Cerebellar nuclear complex (tissue), 1 donor: ENCODE results near the gene BMERB1.
"Not testable (repeated sequence)": the region's sequence is repeated elsewhere in the genome, so short reads cannot be mapped to it uniquely, and the experiment has no call there.

Experiments
- DNase-seq, 2 experiments: peaks; one replicate each; lab custom pipeline; 2025; lab: John Stamatoyannopoulos, UW

Gene BMERB1

DNA sequence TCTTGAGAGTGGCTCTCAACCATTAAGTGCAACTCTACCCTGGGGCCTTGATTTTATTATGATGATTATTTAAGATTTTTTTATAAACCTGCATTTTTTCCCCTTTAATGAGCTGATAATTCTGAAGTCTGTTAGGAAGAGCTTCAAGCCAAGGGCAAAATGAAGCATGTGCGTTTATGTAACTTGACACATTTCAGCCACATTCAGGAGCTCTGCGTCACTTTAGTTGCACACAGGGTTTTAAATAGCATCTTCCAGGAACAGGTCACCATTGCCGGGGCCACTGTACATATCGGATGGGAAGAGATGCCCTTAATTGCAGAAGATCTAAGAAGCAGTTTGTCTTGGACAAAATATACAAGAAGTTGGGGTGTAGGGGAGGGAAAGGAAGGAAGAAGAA is 89.6 kb downstream of the BMERB1 start:
- no peak for DNase-seq

DNA sequence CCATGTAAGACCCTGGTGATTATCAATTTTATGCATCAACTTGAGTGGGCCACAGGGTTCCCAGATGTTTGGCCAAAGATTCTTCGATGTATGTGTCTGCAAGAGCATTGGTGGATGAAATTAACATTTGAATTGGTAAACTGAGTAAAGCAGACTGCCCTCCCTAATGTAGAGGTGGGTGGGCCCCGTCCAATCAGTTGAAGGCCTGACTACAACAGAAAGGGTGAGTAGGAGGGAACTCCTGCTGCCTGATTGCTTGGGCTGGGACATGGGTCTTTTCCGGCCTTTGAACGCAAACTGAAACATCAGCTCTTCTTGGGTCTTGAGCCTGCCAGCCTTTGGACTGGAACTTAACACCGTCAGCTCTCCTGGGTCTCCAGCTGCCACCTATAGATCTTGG is 90.6 kb downstream of the BMERB1 start:
- DNase-seq: no peak

DNA sequence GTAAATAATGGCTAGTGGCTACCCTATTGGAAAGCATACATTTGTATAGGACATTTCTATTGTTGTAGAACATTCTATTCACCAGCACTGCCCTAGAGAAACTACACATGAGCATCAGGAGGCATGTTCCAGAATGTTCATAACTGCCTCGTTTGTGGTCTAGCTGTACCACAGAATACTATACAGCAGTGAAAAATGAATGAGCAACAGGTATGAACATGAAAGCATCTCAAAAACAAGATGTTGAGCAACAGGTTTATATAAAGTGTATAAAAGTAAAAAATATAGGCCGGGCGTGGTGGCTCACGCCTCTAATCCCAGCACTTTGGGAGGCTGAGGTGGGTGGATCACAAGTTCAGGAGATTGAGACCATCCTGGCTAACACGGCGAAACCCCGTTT is 91.7 kb downstream of the BMERB1 start:
- DNase-seq: no peak

DNA sequence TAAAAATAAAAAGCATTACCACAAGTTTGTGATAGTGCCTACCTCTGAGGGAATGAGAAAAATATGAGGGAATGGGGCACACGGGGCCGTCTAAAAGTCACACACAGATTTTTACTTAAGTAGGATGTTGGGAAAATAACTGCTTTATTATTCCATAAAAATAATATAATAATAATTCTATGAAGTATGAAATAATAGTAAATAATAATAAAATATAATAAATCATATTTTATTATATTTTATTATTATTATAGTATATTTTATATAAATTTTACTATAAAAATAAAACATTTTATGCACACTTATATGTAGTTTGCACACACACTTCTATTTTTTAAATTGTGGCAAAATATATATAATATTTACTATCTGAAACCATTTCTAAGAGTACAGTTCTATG is 92.3 kb downstream of the BMERB1 start:
- no peak for DNase-seq

DNA sequence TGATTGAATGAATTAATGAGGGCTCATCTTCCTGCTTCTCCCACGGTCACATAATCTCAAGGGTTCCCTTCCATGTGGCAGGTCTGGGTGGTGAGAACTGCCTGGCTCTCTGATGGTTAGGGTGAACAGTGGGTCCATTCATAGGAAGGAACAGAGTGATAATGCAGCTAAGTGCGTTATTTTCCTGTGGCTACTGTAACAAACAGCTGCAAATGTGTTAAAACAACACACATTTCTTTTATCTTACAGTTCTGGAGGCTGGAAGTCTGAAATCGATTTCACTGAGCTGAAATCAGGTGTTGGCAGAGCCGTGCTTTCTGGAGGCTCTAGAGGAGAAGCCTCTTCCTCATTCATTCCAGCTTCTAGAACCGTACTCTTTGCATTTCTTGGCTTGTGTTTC is 95.3 kb downstream of the BMERB1 start:
- no peak for DNase-seq

DNA sequence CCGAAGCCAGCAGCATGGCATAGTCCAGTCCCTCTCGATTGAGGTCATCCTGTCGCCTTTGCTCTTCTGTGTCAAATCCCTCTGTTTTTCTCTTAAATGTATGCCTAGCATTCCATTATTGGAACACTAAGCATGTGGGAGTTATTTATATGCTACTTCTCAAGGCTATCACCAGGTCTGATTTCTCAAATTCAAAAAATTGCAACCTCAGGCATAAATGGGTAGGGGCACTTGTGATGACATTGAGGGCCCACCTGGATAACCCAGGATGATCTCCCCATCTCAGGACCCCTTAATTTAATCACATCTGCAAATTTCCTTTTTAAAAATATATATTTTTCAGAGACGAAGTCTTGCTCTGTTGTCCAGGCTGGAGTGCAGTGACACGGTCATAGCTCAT is 95.7 kb downstream of the BMERB1 start:
- no peak for DNase-seq

DNA sequence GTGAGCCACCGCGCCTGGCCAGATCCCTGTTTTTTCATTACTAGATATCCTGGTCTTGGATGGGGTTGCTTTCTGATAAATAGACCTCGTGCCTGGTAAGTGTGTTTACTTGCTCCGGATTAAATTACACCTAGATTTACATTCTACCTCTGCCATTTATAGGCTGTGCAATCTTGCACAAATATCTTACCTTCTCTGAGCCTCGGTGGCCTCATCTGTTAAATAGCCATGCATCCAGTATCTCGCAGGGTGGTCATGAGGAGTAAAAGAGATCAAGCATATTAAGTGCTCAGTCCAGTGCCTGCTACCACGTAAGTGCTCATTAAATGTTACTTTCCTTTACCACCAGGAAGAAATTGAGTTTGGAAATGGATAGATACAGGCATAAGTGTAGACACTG is 98.4 kb downstream of the BMERB1 start:
- DNase-seq: no peak

DNA sequence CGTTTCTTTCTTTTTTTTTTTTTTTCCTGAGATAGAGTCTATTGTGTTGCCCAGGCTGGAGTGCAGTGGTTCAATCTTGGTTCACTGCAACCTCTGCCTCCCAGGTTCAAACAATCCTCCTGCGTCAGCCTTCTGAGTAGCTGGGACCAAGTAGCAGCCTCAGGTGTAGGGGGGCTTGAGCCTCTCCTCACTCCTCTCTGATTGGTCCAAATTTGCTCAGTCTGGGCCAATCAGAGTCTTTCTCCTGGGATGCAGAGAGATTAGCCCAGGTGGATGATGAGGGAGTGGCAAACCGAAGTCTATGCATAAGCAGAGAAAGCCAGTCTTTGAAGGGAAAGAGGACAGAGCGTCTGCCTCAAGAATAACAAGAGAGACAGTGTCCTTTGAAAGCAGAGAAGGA is 99.0 kb downstream of the BMERB1 start:
- DNase-seq: no peak

DNA sequence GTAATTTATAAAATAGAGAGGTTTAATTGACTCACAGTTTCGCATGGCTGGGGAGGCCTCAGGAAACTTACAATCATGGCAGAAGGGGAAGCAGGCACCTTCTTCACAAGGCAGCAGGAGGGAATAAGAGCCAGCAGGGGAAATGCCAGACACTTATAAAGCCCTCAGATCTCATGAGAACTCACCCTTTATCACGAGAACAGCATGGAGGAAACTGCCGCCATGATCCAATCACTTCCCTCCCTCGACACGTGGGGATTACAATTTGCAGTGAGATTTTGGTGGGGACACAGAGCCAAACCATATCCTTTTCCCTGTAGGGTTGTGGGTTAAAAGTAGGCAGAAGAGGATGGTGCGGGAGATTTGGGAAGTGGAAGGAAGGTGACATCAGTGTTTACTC is 101.4 kb downstream of the BMERB1 start:
- DNase-seq: no peak

DNA sequence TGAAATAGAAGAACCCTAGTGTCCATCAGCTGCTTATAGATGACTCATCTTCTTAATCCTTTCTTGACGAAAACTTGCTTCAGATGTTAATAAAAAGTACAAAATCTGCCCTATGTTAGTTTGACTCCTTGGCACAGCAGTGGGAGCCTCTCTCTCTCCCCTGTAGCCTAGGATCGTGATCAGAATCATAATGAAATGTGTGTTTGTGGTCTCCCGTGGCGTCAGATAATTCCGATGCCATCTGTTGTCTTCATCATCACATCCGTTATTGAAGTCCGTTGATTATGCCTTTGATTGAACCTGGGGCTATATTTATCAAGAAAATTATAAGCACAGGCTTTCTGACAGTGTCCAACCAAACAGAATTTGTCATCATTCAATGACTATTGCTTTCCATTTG is 102.5 kb downstream of the BMERB1 start:
- DNase-seq: no peak

DNA sequence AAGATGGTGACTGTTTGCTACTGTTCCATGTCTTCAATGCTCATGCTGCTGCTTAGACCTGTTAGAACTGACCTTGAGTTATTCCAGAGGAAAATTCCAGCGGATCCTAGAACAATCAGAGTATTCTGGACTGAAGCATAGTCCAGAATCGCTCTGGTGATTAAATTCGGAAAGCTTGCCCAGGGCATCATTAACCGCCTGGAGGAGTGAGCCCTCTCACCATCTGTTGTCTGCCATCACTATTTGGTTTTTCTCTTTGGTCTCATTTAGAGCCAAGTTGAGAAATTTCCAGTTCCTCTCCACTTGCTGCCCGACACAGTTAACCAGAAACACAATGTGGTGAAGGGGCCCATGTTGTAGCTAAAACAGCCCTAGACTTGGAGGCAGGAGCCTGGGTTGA is 104.1 kb downstream of the BMERB1 start:
- peak; percentile 58 to 80 for DNase-seq

DNA sequence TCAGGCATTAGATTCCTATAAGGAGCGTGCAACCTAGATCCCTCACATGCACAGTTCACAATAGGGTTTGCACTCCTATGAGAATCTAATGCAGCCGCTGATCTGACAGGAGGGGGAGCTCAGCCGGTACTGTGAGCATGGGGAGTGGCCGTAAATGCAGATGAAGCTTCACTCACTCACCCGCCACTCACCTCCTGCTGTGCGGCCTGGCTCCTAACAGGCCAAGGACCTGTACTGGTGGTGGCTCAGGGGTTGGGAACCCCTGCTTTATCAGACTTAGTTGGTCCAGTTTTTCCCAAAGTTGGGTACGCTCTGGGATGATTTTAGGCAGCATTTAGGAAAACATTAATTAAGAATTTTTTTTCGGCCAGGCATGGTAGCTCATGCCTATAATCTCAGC is 104.8 kb downstream of the BMERB1 start:
- DNase-seq: no peak

DNA sequence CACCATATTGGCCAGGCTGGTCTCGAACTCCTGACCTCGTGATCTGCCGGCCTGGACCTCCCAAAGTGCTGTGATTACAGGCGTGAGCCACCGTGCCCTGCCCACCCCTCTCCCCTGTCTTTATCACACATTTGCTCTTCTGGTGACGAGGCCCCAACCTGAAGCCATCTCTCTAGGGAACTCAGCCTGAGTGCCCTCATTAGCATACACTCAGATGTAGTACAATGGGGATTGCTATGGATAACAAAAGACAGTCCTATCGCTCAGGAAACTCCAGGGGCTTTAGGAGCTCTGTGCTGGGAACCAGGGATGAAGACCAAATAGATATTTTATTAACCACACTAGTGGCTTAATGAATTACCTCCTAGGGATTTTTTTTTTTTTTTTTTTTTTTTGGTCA is 107.9 kb downstream of the BMERB1 start:
- no peak for DNase-seq

DNA sequence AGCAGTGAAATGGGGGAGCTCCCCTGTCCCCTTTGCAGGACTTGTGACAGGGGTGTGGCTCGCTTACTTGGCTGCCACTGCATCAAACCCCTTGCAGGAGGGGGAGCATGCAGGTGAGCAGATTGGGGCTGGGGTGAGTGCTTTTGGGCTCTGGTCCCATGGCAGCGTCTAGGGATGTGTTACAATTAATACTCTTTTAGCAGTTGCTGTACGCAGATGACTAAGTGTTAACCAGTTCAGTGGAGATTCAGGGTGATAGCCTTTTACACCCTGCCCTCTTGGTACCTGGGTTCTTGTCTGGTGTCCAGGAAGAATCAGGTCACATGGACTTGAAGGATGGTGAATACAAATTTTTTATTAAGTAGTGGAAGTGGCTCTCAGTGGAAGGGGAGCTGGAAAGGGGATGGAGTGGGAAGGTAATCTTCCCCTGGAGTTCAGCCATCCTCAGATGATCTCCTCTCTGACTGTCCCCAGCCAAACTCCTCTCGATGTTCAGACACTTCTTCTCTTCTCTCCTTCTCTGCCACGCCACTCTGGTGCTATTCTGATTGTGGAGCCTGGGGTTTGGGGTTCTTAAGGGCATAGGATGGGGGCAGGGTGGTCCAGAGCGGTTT is 108.5 kb downstream of the BMERB1 start:
- no peak for DNase-seq

DNA sequence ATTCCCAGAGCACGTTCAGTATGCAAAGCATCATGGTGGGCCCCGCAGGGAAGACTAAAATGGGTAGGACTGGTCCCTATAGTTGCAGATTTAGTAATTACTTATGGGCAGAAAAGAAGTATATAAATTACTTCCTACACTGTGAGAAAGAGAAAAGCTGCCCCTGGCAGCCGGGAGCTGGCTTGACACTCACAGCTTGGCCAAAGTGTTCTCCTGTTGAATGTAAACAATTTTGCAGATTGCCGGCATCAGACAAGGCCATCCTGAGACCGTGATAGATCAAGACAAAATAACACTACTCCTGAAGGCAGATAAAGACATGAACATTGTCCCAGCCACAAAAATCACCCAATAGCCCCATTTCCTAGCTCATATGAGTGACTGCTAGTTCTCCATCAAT is 110.0 kb downstream of the BMERB1 start:
- no peak for DNase-seq

DNA sequence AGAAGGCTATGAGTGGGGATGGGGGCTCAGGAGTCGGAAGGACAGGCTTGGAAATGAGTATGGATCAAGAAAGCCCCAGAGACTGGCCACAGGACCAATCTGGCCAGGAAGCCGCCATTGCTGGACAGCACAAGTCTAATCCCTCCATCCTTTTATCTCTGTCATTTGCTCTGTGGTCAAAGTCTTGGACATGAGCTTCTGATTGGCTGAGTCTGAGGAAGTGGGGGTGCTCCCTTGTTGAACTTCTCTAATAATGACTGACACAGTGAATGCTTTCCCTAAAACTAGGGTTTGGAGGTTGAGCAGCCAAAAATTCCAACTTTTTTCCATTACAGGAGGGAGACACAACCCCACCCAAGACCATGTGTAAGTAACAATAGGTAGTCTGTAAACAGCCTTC is 111.2 kb downstream of the BMERB1 start:
- DNase-seq: no peak

DNA sequence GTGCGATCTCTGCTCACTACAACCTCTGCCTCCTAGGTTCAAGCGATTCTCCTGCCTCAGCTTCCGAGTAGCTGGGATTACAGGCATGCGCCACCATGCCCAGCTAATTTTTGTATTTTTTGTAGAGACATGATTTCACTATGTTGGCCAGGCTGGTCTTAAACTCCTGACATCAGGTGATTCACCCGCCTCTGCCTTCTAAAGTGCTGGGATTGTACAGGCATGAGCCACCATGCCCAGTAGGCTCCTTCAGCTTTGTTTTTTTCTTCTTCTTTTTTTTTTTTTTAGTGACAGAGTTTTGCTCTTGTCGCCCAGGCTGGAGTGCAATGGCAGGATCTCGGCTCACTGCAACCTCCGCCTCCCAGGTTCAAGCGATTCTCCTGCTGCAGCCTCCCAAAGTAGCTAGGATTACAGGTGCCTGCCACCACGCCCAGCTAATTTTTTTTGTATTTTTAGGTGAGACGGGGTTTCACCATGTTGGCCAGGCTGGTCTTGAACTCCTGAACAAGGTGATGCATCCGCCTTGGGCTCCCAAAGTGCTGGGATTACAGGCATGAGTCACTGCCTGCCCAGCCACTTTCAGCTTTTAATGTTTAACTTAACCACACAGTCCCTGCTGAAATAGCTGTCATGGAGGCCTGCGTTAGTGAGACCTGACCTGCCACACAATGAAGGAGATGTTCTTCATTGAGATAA is 112.8 kb downstream of the BMERB1 start:
- DNase-seq: not testable (repeated sequence)

DNA sequence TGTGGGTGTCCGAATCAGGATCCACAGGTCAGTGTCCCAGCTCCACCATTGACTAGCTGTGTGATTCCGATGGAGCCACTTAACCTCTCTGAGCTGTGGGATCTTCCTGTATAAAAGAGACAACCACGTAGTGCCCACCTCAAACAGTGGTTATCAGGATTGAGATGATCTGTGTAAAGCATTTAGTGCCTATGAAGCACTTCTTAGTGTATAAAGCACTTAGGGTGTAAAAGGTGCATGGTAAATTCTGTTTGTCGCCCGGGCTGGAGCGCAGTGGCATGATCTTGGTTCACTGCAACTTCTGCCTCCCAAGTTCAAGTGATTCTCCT is 113.3 kb downstream of the BMERB1 start:
- no peak for DNase-seq

DNA sequence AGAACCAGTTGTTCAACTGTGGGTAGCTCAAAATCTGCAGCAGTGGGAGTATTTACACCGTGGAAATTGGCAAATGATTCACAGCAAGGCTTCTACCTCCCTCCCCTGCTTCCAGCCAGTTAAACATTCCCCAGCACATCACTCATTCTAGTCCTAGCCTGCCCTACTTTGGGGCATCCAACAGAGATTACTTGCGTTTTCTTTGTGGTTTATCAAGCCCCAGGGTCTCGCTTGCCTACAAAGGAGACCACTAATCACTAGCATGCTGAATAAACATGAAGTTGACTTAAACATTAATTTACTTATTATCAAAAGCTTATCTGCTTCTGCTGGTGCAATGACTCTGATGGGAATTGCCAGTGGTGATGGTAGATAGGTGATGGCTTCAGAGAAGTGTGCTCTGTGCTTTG is 114.1 kb downstream of the BMERB1 start:
- DNase-seq: no peak

DNA sequence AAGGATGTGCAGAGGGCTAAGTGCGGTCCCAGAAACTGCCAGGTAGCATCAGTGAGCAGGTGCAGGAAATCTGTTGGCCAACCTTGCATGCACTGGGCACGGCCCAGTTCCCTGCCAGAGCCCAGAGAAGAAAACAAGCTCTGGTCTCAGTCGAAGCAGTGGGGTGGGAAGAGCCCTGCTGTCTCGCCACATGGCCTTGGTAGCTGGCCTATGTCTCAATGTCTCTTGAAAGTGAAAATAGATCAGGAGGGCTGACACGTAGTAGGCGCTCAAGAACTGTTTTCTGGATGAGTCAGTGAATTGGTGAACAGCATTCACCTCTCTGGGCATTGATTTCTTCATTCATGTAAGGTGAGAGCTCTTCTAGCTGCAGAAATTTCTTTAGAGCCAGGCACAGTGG is 118.1 kb downstream of the BMERB1 start:
- peak; percentile 71 to 76 for DNase-seq

DNA sequence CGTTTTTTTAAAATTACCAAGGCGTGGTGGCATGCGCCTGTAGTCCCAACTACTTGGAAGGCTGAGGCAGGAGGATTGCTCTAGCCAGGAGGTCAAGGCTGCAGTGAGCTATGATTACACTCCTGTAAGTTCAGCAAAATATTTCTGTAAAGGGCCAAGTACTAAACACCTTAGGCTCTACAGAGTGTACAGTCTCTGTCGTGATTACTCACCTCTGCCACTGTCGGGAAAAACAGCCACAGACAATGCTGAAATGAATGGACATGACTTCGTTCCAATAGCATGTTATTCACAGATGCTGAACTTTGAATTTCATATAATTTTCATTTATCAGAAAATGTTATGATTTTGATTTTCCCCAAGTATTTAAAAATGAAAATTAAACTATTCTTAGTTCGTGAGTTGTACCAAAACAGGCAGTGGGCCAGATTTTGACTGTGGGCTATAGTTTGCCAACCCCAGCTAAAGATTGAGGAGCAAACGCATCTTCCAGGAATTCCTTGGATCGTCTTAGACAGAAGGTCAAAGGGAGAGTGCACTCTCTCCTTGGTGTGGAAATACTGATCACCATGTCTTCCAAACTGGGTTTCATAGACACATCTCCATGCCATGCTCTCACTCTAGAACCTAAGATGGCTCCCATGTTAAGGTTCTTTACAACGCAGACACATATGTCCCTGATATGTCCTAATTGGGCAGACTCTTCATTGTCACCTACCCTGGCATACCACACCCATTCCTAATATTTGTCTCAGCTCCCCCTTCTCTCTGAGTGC is 119.1 kb downstream of the BMERB1 start:
- DNase-seq: no peak

DNA sequence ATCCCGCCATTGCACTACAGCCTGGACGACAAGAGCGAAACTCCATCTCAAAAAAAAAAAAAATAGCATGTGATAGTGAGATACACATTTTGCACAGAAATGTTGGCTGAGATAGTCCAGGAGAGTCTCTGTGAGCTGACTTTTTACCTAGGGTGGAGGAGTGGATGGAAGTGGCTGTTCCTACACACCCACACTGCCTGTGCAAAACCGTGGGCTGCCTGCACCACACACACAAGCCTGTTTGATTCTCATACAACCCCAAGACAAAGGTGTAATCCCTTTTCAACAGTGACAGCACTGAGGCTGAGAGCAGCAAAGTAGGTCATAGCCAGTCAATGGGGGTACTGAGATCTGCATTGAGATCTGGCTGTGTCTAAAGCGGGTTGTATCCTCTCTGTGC is 121.7 kb downstream of the BMERB1 start:
- DNase-seq: no peak

DNA sequence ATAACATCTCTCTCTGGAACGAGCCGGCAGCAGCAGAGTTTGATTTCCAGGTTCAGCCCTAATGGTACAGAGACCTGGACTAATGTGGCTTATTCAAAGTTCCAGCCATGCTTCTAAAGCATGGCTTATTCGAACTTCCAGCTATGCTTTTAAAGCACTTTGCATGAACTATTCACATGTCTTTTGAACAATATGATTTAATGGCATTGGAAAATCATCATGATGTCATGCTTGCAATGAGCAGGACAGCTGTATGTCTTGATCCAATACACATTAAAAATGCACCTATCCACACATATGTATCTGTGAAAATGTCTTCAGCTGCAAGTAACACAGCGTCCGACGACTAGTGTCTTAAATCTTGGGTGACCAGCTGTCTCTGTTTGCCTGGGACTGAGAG is 122.9 kb downstream of the BMERB1 start:
- DNase-seq: no peak

DNA sequence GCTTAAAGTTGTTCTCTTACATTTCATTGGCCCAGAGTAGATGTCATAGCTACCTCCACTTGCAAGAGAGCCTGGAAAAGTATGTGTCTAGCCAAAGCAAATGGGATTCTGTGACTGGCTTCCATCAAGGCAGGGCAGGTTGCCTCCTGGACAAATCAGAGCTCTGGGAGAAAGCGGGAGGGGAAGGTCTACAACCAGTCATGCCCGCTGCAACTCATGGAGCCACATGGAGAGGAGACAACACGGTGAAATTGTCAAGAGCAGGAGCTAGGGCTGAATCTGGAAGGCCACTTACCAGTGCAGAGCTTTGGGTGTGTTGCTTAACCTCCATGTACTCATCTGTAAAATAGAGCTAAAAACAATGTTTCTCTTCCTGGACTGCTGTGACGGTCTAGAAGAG is 124.8 kb downstream of the BMERB1 start:
- DNase-seq: no peak
